A549 (cell line): ENCODE results near the gene IL17RA. TPM values are rescaled to one million over a fixed set of nuclear protein-coding genes. Genes with fewer than 3 reads are reported as not detected.

ENCODE experiments used
- ATAC-seq, 2 experiments: fragments of 200-7000 bp in 1 of 2; fragments of >200 bp in 1 of 2; cut with Nextera tagmentation in 1 of 2; cut with Tn5 transposase in 1 of 2; 3 replicates each; pipeline versions ENCODE4 v1.8.0 to v1.9.1; 2018 to 2020; ENCODE audit warnings: mild to moderate bottlenecking in 1 of 2, moderate library complexity in 1 of 2
- CTCF ChIA-PET: fragments of 300-600 bp; sonication (Branson Sonifier 250); formaldehyde crosslinking; extraction: SDS; loops from one replicate; lab custom pipeline; 2021; ENCODE audit warnings: antibody characterized with exemption, inconsistent platforms; lab: Yijun Ruan, JAX
- POLR2A ChIA-PET: fragments of 350-600 bp; formaldehyde crosslinking; extraction: SDS; loops from one replicate; lab custom pipeline; 2021; ENCODE audit warnings: antibody characterized with exemption, inconsistent platforms; lab: Yijun Ruan, JAX
- DNase-seq, 2 experiments: peaks; one replicate each; pipeline versions ENCODE4 v3.0.0 to v3.0.0-alpha.2; 2011 to 2016; ENCODE audit warnings: low read depth in 1 of 2, low spot score in 1 of 2
- FAIRE-seq: peaks from 2 replicates; lab custom pipeline; 2011; peaks lifted over from hg19 to GRCh38; lab: Jason Lieb, UNC
- H3K27ac ChIP-seq, 2 experiments: fragments of >200 bp; sonication (Bioruptor Twin); formaldehyde crosslinking; 3 replicates each; pipeline ENCODE4 v1.5.1; 2016 to 2017
- H3K4me1 ChIP-seq: fragments of >200 bp; sonication (Bioruptor Twin); formaldehyde crosslinking; 3 replicates; pipeline ENCODE4 v1.6.1; 2016
- H3K4me2 ChIP-seq: fragments of >200 bp; sonication (Bioruptor Twin); formaldehyde crosslinking; 3 replicates; pipeline ENCODE4 v1.6.1; 2016
- H3K4me3 ChIP-seq: fragments of >200 bp; sonication (Bioruptor Twin); formaldehyde crosslinking; 3 replicates; pipeline ENCODE4 v1.5.1; 2016
- H3K9me3 ChIP-seq: fragments of >200 bp; sonication (Bioruptor Twin); formaldehyde crosslinking; 3 replicates; pipeline ENCODE4 v1.6.1; 2016
- BHLHE40 ChIP-seq: IDR thresholded peaks from 2 replicates; pipeline ENCODE4 v1.6.1; 2012; ENCODE audit warnings: low read depth, low read length, inconsistent platforms
- CBX2 ChIP-seq: fragments of 200-600 bp; sonication (generic); IDR thresholded peaks from 2 replicates; pipeline ENCODE4 v1.6.1; 2016; ENCODE audit warnings: low read depth, mild to moderate bottlenecking, borderline replicate concordance
- CEBPB ChIP-seq, 2 experiments: fragments of >200 bp in 1 of 2; sonication (Bioruptor Twin) in 1 of 2; formaldehyde crosslinking in 1 of 2; IDR thresholded peaks; 2 replicates each; pipeline ENCODE4 v1.6.1; 2012 to 2016
- CHD2 ChIP-seq: fragments of 150-350 bp; IDR thresholded peaks from 2 replicates; pipeline ENCODE4 v1.6.1; 2014; ENCODE audit warnings: low read length; ENCODE audit not compliant: partially characterized antibody
- CHD4 ChIP-seq: fragments of 200-600 bp; sonication (generic); IDR thresholded peaks from 2 replicates; pipeline ENCODE4 v1.6.1; 2016; ENCODE audit warnings: antibody characterized with exemption, mild to moderate bottlenecking, borderline replicate concordance
- EHMT2 ChIP-seq: fragments of 200-600 bp; sonication (generic); IDR thresholded peaks from 2 replicates; pipeline ENCODE4 v1.6.1; 2016; ENCODE audit warnings: antibody characterized with exemption, low read depth, mild to moderate bottlenecking, moderate library complexity
- EP300 ChIP-seq, 2 experiments: fragments of >200 bp; sonication (Bioruptor Twin); formaldehyde crosslinking; IDR thresholded peaks; 2 replicates in 1 of 2; 3 replicates in 1 of 2; pipeline ENCODE4 v1.6.1; 2016 to 2017
- ESRRA ChIP-seq: fragments of 150-350 bp; IDR thresholded peaks from 2 replicates; pipeline ENCODE4 v1.6.1; 2014; ENCODE audit warnings: mild to moderate bottlenecking, low read length, borderline replicate concordance
- FOXS1 ChIP-seq: fragments of 250-450 bp; sonication (Bioruptor Pico); IDR thresholded peaks from 2 replicates; pipeline ENCODE4 v1.5.0; 2020; ENCODE audit warnings: mild to moderate bottlenecking, moderate library complexity
- GATA3 ChIP-seq: IDR thresholded peaks from 2 replicates; pipeline ENCODE4 v1.6.1; 2012; ENCODE audit warnings: borderline replicate concordance
- HEYL ChIP-seq: fragments of 250-450 bp; sonication (Bioruptor Pico); IDR thresholded peaks from 2 replicates; pipeline ENCODE4 v1.8.0; 2021; ENCODE audit warnings: mild to moderate bottlenecking, moderate library complexity
- JUNB ChIP-seq: fragments of >200 bp; sonication (Bioruptor Twin); formaldehyde crosslinking; IDR thresholded peaks from 2 replicates; pipeline ENCODE4 v1.6.1; 2016
- KDM1A ChIP-seq: fragments of 200-600 bp; sonication (generic); IDR thresholded peaks from 2 replicates; pipeline ENCODE4 v1.6.1; 2016; ENCODE audit warnings: low read depth, mild to moderate bottlenecking
- KDM5A ChIP-seq: fragments of 200-600 bp; sonication (generic); IDR thresholded peaks from 2 replicates; pipeline ENCODE4 v1.6.1; 2016; ENCODE audit warnings: antibody characterized with exemption, mild to moderate bottlenecking
- MAFK ChIP-seq: fragments of 450-650 bp; IDR thresholded peaks from 2 replicates; pipeline ENCODE4 v1.6.1; 2014; ENCODE audit not compliant: partially characterized antibody
- NPAS2 ChIP-seq: fragments of 250-450 bp; sonication (Bioruptor Pico); IDR thresholded peaks from 2 replicates; pipeline ENCODE4 v1.8.0; 2022; ENCODE audit warnings: mild to moderate bottlenecking, moderate library complexity, borderline replicate concordance
- RARB ChIP-seq: fragments of 250-450 bp; sonication (Bioruptor Pico); IDR thresholded peaks from 2 replicates; pipeline ENCODE4 v1.8.0; 2021; ENCODE audit warnings: mild to moderate bottlenecking, moderate library complexity
- SMC3 ChIP-seq: fragments of >200 bp; sonication (Bioruptor Twin); formaldehyde crosslinking; IDR thresholded peaks from 3 replicates; pipeline ENCODE4 v1.6.1; 2018; ENCODE audit warnings: inconsistent platforms
- SREBF2 ChIP-seq: fragments of 450-650 bp; IDR thresholded peaks from 2 replicates; pipeline ENCODE4 v1.6.1; 2014; ENCODE audit warnings: mild to moderate bottlenecking, moderate library complexity
- TFCP2L1 ChIP-seq: fragments of 250-450 bp; sonication (Bioruptor Pico); IDR thresholded peaks from 2 replicates; pipeline ENCODE4 v1.5.0; 2021; ENCODE audit warnings: mild to moderate bottlenecking
- ZC3H11A ChIP-seq: fragments of 450-650 bp; IDR thresholded peaks from 2 replicates; pipeline ENCODE4 v1.6.1; 2014; ENCODE audit warnings: antibody characterized with exemption, mild to moderate bottlenecking
- ZFP36 ChIP-seq: fragments of 450-650 bp; IDR thresholded peaks from 2 replicates; pipeline ENCODE4 v1.6.1; 2014; ENCODE audit warnings: borderline replicate concordance; ENCODE audit not compliant: partially characterized antibody
- ZNF302 ChIP-seq: fragments of 250-450 bp; sonication (Bioruptor Pico); IDR thresholded peaks from 2 replicates; pipeline ENCODE4 v1.9.0; 2021; ENCODE audit warnings: inconsistent platforms, mild to moderate bottlenecking, moderate library complexity
- WGBS: methylation state at CpG from one replicate; pipeline ENCODE4 v1.1.6; 2017; ENCODE audit errors: missing lambda C conversion rate; 5-methylcytosine and 5-hydroxymethylcytosine counted together
- polyA plus RNA-seq, 4 experiments: library from polyadenylated mRNA; depleted of rRNA in 3 of 4; stranded (reverse); fragments of >200 nt; fragmentation: RNase III in 1 of 4; extraction: RNeasy Plus Mini Kit Qiagen cat#74134 plus additional on column Dnase treatment in 1 of 4; gene quantifications; 2 replicates in 3 of 4; 3 replicates in 1 of 4; pipeline ENCODE4 v1.2.3, GENCODE V29; 2011 to 2017
- TF ChIP-seq, protein P1 (sequence below): fragments of >200 bp; sonication (Bioruptor Twin); formaldehyde crosslinking; IDR thresholded peaks from 3 replicates; pipeline ENCODE4 v1.5.1; 2016
- TF ChIP-seq, protein P2 (sequence below): fragments of 450-650 bp; IDR thresholded peaks from 2 replicates; pipeline ENCODE4 v1.6.1; 2014; ENCODE audit warnings: antibody characterized with exemption
- TF ChIP-seq, protein P3 (sequence below): IDR thresholded peaks from 2 replicates; pipeline ENCODE4 v1.6.1; 2012; ENCODE audit warnings: low read depth, borderline replicate concordance
- TF ChIP-seq, protein P4 (sequence below): fragments of >200 bp; sonication (Bioruptor Twin); formaldehyde crosslinking; IDR thresholded peaks from 2 replicates; pipeline ENCODE4 v1.6.1; 2016
- TF ChIP-seq, protein P5 (sequence below): IDR thresholded peaks from 2 replicates; pipeline ENCODE4 v1.6.1; 2012

The IL17RA gene
- polyA plus RNA-seq, 2 of the 4 experiments (the other 2 are of a cell fraction), result 4.3 to 6.4 TPM

DNA sequence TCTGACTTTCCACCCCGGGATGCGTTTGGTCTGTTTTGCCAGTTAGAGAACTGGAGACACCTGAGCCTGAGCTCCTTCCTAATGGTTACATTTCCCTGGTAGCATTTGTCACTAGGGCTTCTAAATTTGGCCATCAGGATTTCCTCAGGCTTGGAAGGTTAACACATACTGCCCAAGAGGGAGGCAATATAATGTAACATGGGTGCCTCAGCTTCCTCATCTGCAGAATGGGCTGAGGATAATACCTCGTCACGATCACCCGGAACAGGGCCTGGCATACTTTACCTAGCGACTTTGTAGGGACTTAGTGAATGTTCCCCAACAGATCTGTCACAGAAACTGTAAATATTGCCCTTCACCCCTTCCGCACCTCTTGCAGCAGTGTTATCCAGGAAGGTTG, 11.3 kb downstream of the IL17RA start:
- CTCF ChIA-PET, result interaction anchor here (0.7 to 1.7 kb wide), 3 partner anchors 12 to 75 kb away, joined by 3 to 6 read pairs (median 3); no protein-coding TSS in a partner anchor

DNA sequence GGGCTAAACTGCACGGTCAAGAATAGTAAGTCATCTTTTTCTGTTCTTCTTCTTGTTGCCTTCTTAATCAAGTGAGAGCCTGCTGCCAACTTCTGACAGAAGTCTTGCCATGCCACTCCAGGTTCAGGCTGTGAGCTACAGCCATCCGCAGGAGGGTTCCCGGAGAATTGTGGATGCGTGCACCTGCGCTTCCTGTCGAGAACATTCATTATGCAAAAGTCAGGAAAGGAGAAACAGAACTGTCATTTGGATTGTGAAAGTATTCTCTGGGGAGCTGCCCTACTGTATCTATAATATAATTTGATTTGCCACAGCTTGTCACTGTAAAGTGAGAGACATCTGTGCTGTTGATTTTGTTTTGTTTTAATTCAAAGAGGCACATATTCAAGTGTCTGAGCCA, 12.3 kb downstream of the IL17RA start:
- H3K4me2 ChIP-seq, result no peak overlapping the region
- ATAC-seq (no peak), FAIRE-seq (no peak), DNase-seq (no peak)
- no peak for TF ChIP-seq TFCP2L1 (CRISPR knock-in tag)
- TF ChIP-seq CEBPB (IDR thresholded peaks at IDR 0.05), result no peak
- TF ChIP-seq SMC3, result no peak
- TF ChIP-seq JUNB, result no peak
- no peak for TF ChIP-seq SREBF2
- no peak for TF ChIP-seq ESRRA
- TF ChIP-seq CHD4, result no peak
- TF ChIP-seq, protein P1, sequence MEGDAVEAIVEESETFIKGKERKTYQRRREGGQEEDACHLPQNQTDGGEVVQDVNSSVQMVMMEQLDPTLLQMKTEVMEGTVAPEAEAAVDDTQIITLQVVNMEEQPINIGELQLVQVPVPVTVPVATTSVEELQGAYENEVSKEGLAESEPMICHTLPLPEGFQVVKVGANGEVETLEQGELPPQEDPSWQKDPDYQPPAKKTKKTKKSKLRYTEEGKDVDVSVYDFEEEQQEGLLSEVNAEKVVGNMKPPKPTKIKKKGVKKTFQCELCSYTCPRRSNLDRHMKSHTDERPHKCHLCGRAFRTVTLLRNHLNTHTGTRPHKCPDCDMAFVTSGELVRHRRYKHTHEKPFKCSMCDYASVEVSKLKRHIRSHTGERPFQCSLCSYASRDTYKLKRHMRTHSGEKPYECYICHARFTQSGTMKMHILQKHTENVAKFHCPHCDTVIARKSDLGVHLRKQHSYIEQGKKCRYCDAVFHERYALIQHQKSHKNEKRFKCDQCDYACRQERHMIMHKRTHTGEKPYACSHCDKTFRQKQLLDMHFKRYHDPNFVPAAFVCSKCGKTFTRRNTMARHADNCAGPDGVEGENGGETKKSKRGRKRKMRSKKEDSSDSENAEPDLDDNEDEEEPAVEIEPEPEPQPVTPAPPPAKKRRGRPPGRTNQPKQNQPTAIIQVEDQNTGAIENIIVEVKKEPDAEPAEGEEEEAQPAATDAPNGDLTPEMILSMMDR, result no peak
- TF ChIP-seq KDM5A, result no peak
- TF ChIP-seq, protein P2, sequence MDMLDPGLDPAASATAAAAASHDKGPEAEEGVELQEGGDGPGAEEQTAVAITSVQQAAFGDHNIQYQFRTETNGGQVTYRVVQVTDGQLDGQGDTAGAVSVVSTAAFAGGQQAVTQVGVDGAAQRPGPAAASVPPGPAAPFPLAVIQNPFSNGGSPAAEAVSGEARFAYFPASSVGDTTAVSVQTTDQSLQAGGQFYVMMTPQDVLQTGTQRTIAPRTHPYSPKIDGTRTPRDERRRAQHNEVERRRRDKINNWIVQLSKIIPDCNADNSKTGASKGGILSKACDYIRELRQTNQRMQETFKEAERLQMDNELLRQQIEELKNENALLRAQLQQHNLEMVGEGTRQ, result no peak
- TF ChIP-seq, protein P3, sequence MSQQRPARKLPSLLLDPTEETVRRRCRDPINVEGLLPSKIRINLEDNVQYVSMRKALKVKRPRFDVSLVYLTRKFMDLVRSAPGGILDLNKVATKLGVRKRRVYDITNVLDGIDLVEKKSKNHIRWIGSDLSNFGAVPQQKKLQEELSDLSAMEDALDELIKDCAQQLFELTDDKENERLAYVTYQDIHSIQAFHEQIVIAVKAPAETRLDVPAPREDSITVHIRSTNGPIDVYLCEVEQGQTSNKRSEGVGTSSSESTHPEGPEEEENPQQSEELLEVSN, result no peak
- no peak for TF ChIP-seq CBX2
- TF ChIP-seq KDM1A, result no peak
- H3K4me3 ChIP-seq, result no peak overlapping the region
- POLR2A ChIA-PET, result no interaction called here
- no peaks in the 10 kb centered on the region for H3K9me3 ChIP-seq
- WGBS, result 93% methylated on average over 6 of the region's 6 CpGs
- no peak overlapping the region for H3K27ac ChIP-seq
- CTCF ChIA-PET, result interaction anchor here (0.6 to 1.3 kb wide), 5 partner anchors 20 to 404 kb away, joined by 3 read pairs; no protein-coding TSS in a partner anchor
- H3K4me1 ChIP-seq, result no peaks in the 10 kb centered on the region

More for the DNA sequence above, 11.3 kb downstream of the IL17RA start:
- POLR2A ChIA-PET, result no interaction called here
- no peak overlapping the region for H3K4me2 ChIP-seq
- H3K4me1 ChIP-seq, result no peaks in the 10 kb centered on the region
- DNase-seq, result no peak
- FAIRE-seq, result no peak
- no peak overlapping the region for H3K27ac ChIP-seq
- no peak overlapping the region for H3K4me3 ChIP-seq
- no peak for TF ChIP-seq CHD2
- no peak for TF ChIP-seq ZNF302 (CRISPR knock-in tag)
- TF ChIP-seq CHD4, result no peak
- no peak for TF ChIP-seq ZFP36
- TF ChIP-seq KDM5A, result no peak
- ATAC-seq, result no peak
- 84% methylated on average over 7 of the region's 7 CpGs for WGBS
- no peaks in the 10 kb centered on the region for H3K9me3 ChIP-seq

DNA sequence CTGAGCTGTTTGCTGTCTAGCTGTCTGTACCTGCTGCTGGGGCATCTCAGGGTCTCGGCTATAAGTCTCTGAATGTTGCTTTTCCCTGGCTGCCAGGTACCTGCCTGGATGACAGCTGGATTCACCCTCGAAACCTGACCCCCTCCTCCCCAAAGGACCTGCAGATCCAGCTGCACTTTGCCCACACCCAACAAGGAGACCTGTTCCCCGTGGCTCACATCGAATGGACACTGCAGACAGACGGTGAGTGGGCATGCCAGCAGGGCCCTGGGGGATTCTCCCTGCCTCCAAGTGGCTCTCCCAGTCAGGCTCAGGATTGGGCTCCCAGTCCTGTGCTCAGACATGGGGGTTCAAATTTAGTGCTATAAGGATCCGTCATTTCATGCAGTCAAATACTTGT, 12.9 kb downstream of the IL17RA start:
- no peaks in the 10 kb centered on the region for H3K4me1 ChIP-seq
- CTCF ChIA-PET, result interaction anchor here (0.7 to 1.1 kb wide), 3 partner anchors 20 to 165 kb away, joined by 3 read pairs; no protein-coding TSS in a partner anchor
- no peak overlapping the region for H3K27ac ChIP-seq
- WGBS, result 92% methylated on average over 3 of the region's 6 CpGs
- DNase-seq (no peak), FAIRE-seq (no peak), ATAC-seq (no peak)
- no peak for TF ChIP-seq ZFP36
- TF ChIP-seq, protein P4, sequence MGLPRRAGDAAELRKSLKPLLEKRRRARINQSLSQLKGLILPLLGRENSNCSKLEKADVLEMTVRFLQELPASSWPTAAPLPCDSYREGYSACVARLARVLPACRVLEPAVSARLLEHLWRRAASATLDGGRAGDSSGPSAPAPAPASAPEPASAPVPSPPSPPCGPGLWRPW, result no peak
- H3K9me3 ChIP-seq, result no peaks in the 10 kb centered on the region
- POLR2A ChIA-PET, result no interaction called here
- no peak overlapping the region for H3K4me2 ChIP-seq
- H3K4me3 ChIP-seq, result no peak overlapping the region

DNA sequence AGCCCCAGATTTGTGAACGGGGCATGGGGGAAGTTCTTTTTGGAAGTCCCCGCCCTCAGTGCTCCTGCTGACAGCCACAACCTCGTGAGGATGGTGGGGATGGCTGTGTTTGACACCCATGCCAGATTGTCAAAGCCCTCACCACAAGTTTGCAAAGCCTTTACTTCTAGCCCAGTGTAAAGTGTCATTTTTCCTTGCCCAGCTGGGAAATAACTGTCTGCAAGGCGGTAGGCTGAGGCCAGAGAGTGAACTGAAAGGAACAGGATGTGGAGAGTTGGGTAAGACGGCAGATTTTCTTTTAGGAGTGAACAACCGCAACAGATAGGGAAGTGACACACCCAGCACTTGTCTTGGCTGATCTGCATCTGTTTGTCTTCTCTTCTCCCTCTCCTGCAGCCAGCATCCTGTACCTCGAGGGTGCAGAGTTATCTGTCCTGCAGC, 13.6 kb downstream of the IL17RA start:
- Histone ChIP-seq H3K27ac (no peak overlapping the region), H3K4me1 (no peaks in the 10 kb centered on the region), H3K4me2 (no peak overlapping the region), H3K9me3 (no peaks in the 10 kb centered on the region), H3K4me3 (no peak overlapping the region)
- FAIRE-seq (no peak), ATAC-seq (no peak), DNase-seq (no peak)
- POLR2A ChIA-PET, result no interaction called here
- 83% methylated on average over 7 of the region's 7 CpGs for WGBS
- CTCF ChIA-PET, result no interaction called here
- no peak for TF ChIP-seq NPAS2 (CRISPR knock-in tag)
- TF ChIP-seq FOXS1 (CRISPR knock-in tag), result no peak
- TF ChIP-seq GATA3, result no peak
- no peak for TF ChIP-seq EP300 (IDR thresholded peaks at IDR 0.05)
- TF ChIP-seq MAFK, result no peak
- TF ChIP-seq ZNF302 (CRISPR knock-in tag), result no peak
- no peak for TF ChIP-seq RARB (CRISPR knock-in tag)
- no peak for TF ChIP-seq HEYL (CRISPR knock-in tag)
- TF ChIP-seq EHMT2, result no peak
- TF ChIP-seq CBX2, result no peak
- TF ChIP-seq SMC3, result no peak
- TF ChIP-seq ZC3H11A, result no peak
- no peak for TF ChIP-seq BHLHE40
- no peak for TF ChIP-seq SREBF2
- no peak for TF ChIP-seq CEBPB (IDR thresholded peaks at IDR 0.05)
- TF ChIP-seq, protein P5, sequence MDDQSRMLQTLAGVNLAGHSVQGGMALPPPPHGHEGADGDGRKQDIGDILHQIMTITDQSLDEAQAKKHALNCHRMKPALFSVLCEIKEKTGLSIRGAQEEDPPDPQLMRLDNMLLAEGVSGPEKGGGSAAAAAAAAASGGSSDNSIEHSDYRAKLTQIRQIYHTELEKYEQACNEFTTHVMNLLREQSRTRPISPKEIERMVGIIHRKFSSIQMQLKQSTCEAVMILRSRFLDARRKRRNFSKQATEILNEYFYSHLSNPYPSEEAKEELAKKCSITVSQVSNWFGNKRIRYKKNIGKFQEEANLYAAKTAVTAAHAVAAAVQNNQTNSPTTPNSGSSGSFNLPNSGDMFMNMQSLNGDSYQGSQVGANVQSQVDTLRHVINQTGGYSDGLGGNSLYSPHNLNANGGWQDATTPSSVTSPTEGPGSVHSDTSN, result no peak
- no peak for TF ChIP-seq CHD2
